Measurements from ENCODE around the gene FLT4. TPM values are rescaled to one million over a fixed set of nuclear protein-coding genes. Genes with fewer than 3 reads are reported as not detected.

Gene FLT4
- total RNA-seq, 2 donors from 2014 or later = 6.3 to 7.5 TPM

GRCh38 chr5:180596668-180597231 is 52.6 kb downstream of the FLT4 start:
- Histone ChIP-seq H3K27me3 (no peaks in the 10 kb centered on the region), H3K36me3 (replicated peaks in 1 of 2; ENCODE audit: insufficient read depth in 1 of 2, low read depth in 2 of 2) (no peaks in the 10 kb centered on the region), H3K4me3 (no peak overlapping the region), H3K9me3 (no peaks in the 10 kb centered on the region), H3K4me1 (peaks cover 26% of the 10 kb centered on the region), H3K27ac (no peak overlapping the region)
- TF ChIP-seq, protein P1, sequence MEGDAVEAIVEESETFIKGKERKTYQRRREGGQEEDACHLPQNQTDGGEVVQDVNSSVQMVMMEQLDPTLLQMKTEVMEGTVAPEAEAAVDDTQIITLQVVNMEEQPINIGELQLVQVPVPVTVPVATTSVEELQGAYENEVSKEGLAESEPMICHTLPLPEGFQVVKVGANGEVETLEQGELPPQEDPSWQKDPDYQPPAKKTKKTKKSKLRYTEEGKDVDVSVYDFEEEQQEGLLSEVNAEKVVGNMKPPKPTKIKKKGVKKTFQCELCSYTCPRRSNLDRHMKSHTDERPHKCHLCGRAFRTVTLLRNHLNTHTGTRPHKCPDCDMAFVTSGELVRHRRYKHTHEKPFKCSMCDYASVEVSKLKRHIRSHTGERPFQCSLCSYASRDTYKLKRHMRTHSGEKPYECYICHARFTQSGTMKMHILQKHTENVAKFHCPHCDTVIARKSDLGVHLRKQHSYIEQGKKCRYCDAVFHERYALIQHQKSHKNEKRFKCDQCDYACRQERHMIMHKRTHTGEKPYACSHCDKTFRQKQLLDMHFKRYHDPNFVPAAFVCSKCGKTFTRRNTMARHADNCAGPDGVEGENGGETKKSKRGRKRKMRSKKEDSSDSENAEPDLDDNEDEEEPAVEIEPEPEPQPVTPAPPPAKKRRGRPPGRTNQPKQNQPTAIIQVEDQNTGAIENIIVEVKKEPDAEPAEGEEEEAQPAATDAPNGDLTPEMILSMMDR (IDR thresholded peaks at IDR 0.05) = no peak
- TF ChIP-seq POLR2A (IDR thresholded peaks at IDR 0.05) = no peak
- ATAC-seq (no peak), DNase-seq (peak in 1 of 4 donors; percentile 12)
- intact Hi-C loops (cut with DNase I) = no loop called here
- WGBS, 2 donors = 58 to 62% methylated on average over 21 to 24 of the region's 24 CpGs

DNA sequence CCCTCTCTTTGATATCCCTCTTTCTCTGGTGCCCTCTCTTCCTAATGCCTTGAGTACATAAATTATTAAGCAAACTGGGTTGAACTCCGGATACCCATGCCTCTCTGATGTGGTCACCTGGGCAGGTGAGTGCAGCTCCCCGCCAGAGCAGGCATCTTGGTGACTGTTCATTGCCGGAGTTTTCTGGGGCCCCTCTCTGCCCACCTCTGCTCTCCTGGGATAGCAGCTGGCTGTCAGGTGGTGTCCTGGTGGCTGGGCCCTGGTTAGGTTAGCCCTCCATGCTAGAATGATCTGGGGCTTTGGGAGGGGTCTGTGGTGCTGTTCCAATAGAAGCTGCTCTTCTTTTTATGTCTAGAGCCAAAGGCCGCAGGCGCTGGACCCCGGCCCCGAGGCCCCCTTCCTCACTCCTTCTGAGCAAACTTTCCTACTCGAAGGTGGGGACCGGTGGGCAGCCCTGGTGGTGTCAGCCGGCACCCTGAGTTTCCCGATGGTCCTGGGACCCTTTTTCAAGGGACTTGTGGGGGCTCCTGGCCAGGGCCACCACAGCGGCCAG is 53.2 kb downstream of the FLT4 start:
- ATAC-seq = peak; percentile 37
- no peaks in the 10 kb centered on the region for H3K36me3 ChIP-seq (replicated peaks in 1 of 2; ENCODE audit: insufficient read depth in 1 of 2, low read depth in 2 of 2)
- intact Hi-C loops (cut with DNase I) = no loop called here
- WGBS, 2 donors = 86 to 87% methylated on average over 9 to 12 of the region's 12 CpGs
- no peak for DNase-seq
- H3K27ac ChIP-seq = peak overlapping the region in 3 of 4 donors; percentile 25 to 76 (median 60)
- no peaks in the 10 kb centered on the region for H3K9me3 ChIP-seq
- peaks cover 0 to 5% of the 10 kb centered on the region in 2 donors for H3K27me3 ChIP-seq
- no peak overlapping the region for H3K4me3 ChIP-seq
- no peak for TF ChIP-seq POLR2A (IDR thresholded peaks at IDR 0.05)
- TF ChIP-seq, protein P1 (IDR thresholded peaks at IDR 0.05) = no peak
- H3K4me1 ChIP-seq = peaks cover 30% of the 10 kb centered on the region

DNA sequence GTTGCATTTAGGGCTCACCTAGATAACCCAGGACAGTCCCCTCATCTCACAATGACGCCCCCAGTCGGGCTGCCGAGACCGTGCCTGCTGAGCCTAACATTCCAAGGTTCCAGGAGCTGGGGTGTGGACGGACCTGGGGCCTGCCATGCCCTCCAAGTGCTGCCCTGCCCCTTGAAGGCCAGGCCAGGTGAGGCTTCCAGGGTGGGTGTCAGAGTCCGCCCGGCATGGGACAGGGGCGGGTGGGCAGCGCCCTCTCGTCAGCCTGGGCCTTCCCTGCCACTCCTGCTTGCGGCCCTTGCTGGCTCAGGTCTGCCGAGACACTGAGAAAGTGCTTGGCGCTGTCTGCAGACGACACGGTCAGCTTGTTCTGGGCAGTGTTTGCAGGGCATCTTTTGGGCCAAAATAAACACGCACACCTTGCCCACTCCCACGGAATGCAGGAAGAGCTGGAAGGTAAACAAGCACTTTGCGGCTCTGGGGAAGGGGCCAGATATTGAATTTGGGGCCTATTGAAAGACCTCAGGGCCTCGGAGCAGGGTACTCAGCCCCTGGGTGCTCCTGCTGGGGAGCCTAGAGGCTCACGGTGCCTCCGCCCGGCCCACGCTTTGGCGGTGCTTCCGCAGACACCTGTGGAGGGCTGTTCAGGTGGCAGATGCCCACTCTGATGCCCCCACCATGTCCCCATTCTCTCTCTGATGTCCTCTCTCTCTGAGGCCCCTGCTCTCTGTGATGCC is 53.9 kb downstream of the FLT4 start:
- 36 to 46% methylated on average over 13 to 25 of the region's 25 CpGs for WGBS, 2 donors
- Histone ChIP-seq H3K4me3 (no peak overlapping the region), H3K9me3 (no peaks in the 10 kb centered on the region), H3K27me3 (peaks cover 0 to 12% of the 10 kb centered on the region in 2 donors), H3K36me3 (replicated peaks in 1 of 2; ENCODE audit: insufficient read depth in 1 of 2, low read depth in 2 of 2) (no peaks in the 10 kb centered on the region), H3K27ac (peak overlapping the region; percentile 25 to 76 (median 47)), H3K4me1 (peaks cover 36% of the 10 kb centered on the region)
- DNase-seq = peak; percentile 69 to 79 (median 70)
- peak; percentile 81 for ATAC-seq
- TF ChIP-seq, protein P1 (IDR thresholded peaks at IDR 0.05) = no peak
- TF ChIP-seq POLR2A (IDR thresholded peaks at IDR 0.05) = peak in 1 of 3 donors; percentile 36
- intact Hi-C loops (cut with DNase I) = no loop called here

- Histone ChIP-seq H3K4me3 (no peak overlapping the region), H3K27me3 (peaks cover 0 to 15% of the 10 kb centered on the region in 2 donors), H3K27ac (peak overlapping the region in 2 of 4 donors; percentile 34 to 76), H3K9me3 (no peaks in the 10 kb centered on the region), H3K4me1 (peaks cover 42% of the 10 kb centered on the region), H3K36me3 (replicated peaks in 1 of 2; ENCODE audit: insufficient read depth in 1 of 2, low read depth in 2 of 2) (no peaks in the 10 kb centered on the region)
- DNase-seq = no peak
- 42 to 71% methylated on average over 2 of the region's 2 CpGs for whole genome bisulfite sequencing, 2 donors
- TF ChIP-seq, protein P1 (IDR thresholded peaks at IDR 0.05) = no peak
- no peak for TF ChIP-seq POLR2A (IDR thresholded peaks at IDR 0.05)
- intact Hi-C loops (cut with DNase I) = no loop called here
- ATAC-seq = no peak
Observed at GRCh38 chr5:180595046-180595379, 54.4 kb downstream of the FLT4 start.

Measured in body of pancreas (tissue), 4 donors.